ENCODE data around the gene ARMC2. TPM values are rescaled to one million over a fixed set of nuclear protein-coding genes. Genes with fewer than 3 reads are reported as not detected.

The ARMC2 gene
- total RNA-seq, 1 experiment from 2014 or later: 1.1 TPM

DNA sequence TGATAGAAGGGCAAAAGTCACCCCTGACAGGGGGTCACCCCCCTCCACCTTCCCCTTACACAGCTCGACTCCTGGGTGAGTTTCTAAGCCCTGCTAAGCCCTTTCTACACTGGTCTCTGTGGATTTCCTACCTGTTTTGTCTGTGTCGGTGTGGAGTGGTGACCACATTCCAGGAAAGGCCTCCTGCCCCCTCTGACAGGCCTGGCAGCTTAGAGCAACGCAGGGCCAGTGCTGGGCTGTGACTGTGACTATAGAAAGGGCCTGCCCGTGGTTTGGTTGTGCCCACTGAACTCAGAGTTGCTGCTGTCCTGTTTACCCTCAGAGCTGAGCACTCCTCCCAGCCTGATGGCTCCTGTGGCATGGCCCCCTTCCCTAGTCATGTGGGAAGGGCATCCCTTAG lies 109.0 kb downstream of the ARMC2 start:
- Histone ChIP-seq H2AFZ (ENCODE audit: low read length) (no peak overlapping the region), H3K27me3 (ENCODE audit: low read length) (no peaks in the 10 kb centered on the region), H3K9me2 (replicated peaks; ENCODE audit: low read length) (no peaks in the 10 kb centered on the region), H4K20me1 (ENCODE audit: low read length) (no peaks in the 10 kb centered on the region), H3K4me2 (ENCODE audit: low read length) (no peak overlapping the region), H3K36me3 (ENCODE audit: low read depth, low read length) (no peaks in the 10 kb centered on the region), H3K9me3 (ENCODE audit: low read length) (no peaks in the 10 kb centered on the region), H3K4me1 (ENCODE audit: insufficient read depth, low read length) (no peaks in the 10 kb centered on the region), H3K9ac (ENCODE audit: low read length) (no peak overlapping the region), H3K27ac (ENCODE audit: low read length) (no peak overlapping the region), H3F3A (ENCODE audit: low read length, unreplicated experiment) (no peaks in the 10 kb centered on the region), H3K79me2 (ENCODE audit: low read length) (no peaks in the 10 kb centered on the region), H3K4me3 (ENCODE audit: low read length) (no peak overlapping the region)
- TF ChIP-seq EZH2phosphoT487 (IDR thresholded peaks at IDR 0.05; ENCODE audit: borderline replicate concordance, low read length) (no peak), CTCF (conservative IDR thresholded peaks at IDR 0.05; ENCODE audit: low read depth, low read length) (no peak), EZH2 (IDR thresholded peaks at IDR 0.05; ENCODE audit: low read length, unreplicated experiment) (no peak)
- no TSS peak for BruUV-seq (replicated peaks)
- intact Hi-C loops (cut with micrococcal nuclease): no loop called here
- ChIA-PET CTCF (no interaction called here), POLR2A (ENCODE audit: unreplicated experiment) (interaction anchor here (0.5 kb wide), 1 partner anchor 55 kb away, joined by 3 read pairs; no protein-coding TSS in a partner anchor)
- no peak for ATAC-seq
- DNase-seq: no peak

GRCh38 chr6:108958900-108959770 lies 110.9 kb downstream of the ARMC2 start:
- DNase-seq (no peak), ATAC-seq (no peak)
- H4K20me1 ChIP-seq (ENCODE audit: low read length): no peaks in the 10 kb centered on the region
- TF ChIP-seq EZH2 (IDR thresholded peaks at IDR 0.05; ENCODE audit: low read length, unreplicated experiment) (no peak), EZH2phosphoT487 (IDR thresholded peaks at IDR 0.05; ENCODE audit: borderline replicate concordance, low read length) (no peak), CTCF (conservative IDR thresholded peaks at IDR 0.05; ENCODE audit: low read depth, low read length) (no peak)
- no peaks in the 10 kb centered on the region for H3F3A ChIP-seq (ENCODE audit: low read length, unreplicated experiment)
- intact Hi-C loops (cut with micrococcal nuclease): no loop called here
- H3K79me2 ChIP-seq (ENCODE audit: low read length): no peaks in the 10 kb centered on the region
- H2AFZ ChIP-seq (ENCODE audit: low read length): no peak overlapping the region
- H3K27ac ChIP-seq (ENCODE audit: low read length): no peak overlapping the region
- no peaks in the 10 kb centered on the region for H3K9me3 ChIP-seq (ENCODE audit: low read length)
- CTCF ChIA-PET: no interaction called here
- no peaks in the 10 kb centered on the region for H3K9me2 ChIP-seq (replicated peaks; ENCODE audit: low read length)
- H3K36me3 ChIP-seq (ENCODE audit: low read depth, low read length): no peaks in the 10 kb centered on the region
- POLR2A ChIA-PET (ENCODE audit: unreplicated experiment): no interaction called here
- no peaks in the 10 kb centered on the region for H3K27me3 ChIP-seq (ENCODE audit: low read length)
- no peak overlapping the region for H3K9ac ChIP-seq (ENCODE audit: low read length)
- no peak overlapping the region for H3K4me2 ChIP-seq (ENCODE audit: low read length)
- no TSS peak for BruUV-seq (replicated peaks)
- H3K4me3 ChIP-seq (ENCODE audit: low read length): no peak overlapping the region
- H3K4me1 ChIP-seq (ENCODE audit: insufficient read depth, low read length): no peaks in the 10 kb centered on the region

- Histone ChIP-seq H3K79me2 (ENCODE audit: low read length) (no peaks in the 10 kb centered on the region), H3F3A (ENCODE audit: low read length, unreplicated experiment) (no peaks in the 10 kb centered on the region), H3K9ac (ENCODE audit: low read length) (no peak overlapping the region), H3K9me2 (replicated peaks; ENCODE audit: low read length) (no peaks in the 10 kb centered on the region), H4K20me1 (ENCODE audit: low read length) (no peaks in the 10 kb centered on the region), H3K4me2 (ENCODE audit: low read length) (no peak overlapping the region), H3K9me3 (ENCODE audit: low read length) (no peaks in the 10 kb centered on the region), H3K36me3 (ENCODE audit: low read depth, low read length) (no peaks in the 10 kb centered on the region), H3K27me3 (ENCODE audit: low read length) (no peaks in the 10 kb centered on the region), H3K4me3 (ENCODE audit: low read length) (no peak overlapping the region), H3K4me1 (ENCODE audit: insufficient read depth, low read length) (no peaks in the 10 kb centered on the region), H3K27ac (ENCODE audit: low read length) (no peak overlapping the region), H2AFZ (ENCODE audit: low read length) (no peak overlapping the region)
- CTCF ChIA-PET: no interaction called here
- BruUV-seq (replicated peaks): no TSS peak
- POLR2A ChIA-PET (ENCODE audit: unreplicated experiment): no interaction called here
- no peak for DNase-seq
- TF ChIP-seq CTCF (conservative IDR thresholded peaks at IDR 0.05; ENCODE audit: low read depth, low read length): no peak
- intact Hi-C loops (cut with micrococcal nuclease): no loop called here
- ATAC-seq: no peak
Observed at GRCh38 chr6:108959972-108960582, 111.9 kb downstream of the ARMC2 start.
